ENCODE results near the gene ZNF611. TPM values are rescaled to one million over a fixed set of nuclear protein-coding genes. Genes with fewer than 3 reads are reported as not detected.
A peak's percentile ranks its signal among the peaks of the same experiment; 100 is the strongest.
"Not testable (repeated sequence)": the region's sequence is repeated elsewhere in the genome, so short reads cannot be mapped to it uniquely, and the experiment has no call there.

Gene ZNF611
- total and polyA plus RNA-seq, 2 experiments from 2014 or later: 10.8 to 21.3 TPM

- Histone ChIP-seq H3K9me2 (replicated peaks; ENCODE audit: insufficient read depth) (no peaks in the 10 kb centered on the region), H3K4me3 (peak overlapping the region; percentile 5), H3K79me2 (peaks cover 27% of the 10 kb centered on the region), H2AFZ (peak overlapping the region; percentile 38), H3K9me3 (ENCODE audit: low read depth) (no peaks in the 10 kb centered on the region), H4K20me1 (ENCODE audit: insufficient read depth, poor library complexity, severe bottlenecking) (no peaks in the 10 kb centered on the region), H3K27ac (peak overlapping the region; percentile 95), H3K27me3 (no peaks in the 10 kb centered on the region), H3K4me1 (ENCODE audit: insufficient read depth) (peaks cover 22% of the 10 kb centered on the region), H3K4me2 (peak overlapping the region; percentile 72), H3K36me3 (replicated peaks; ENCODE audit: insufficient read depth, low read depth) (no peaks in the 10 kb centered on the region)
- WGBS (ENCODE audit: low lambda C conversion rate, missing lambda C conversion rate): 26% methylated on average over 18 of the region's 18 CpGs
- no peak for TF ChIP-seq EZH2 (IDR thresholded peaks at IDR 0.05; ENCODE audit: borderline replicate concordance)
- TF ChIP-seq EZH2phosphoT487 (IDR thresholded peaks at IDR 0.05; ENCODE audit: low read depth, severe bottlenecking, unreplicated experiment): no peak
- no peak for TF ChIP-seq CTCF (IDR thresholded peaks at IDR 0.05; ENCODE audit: poor library complexity)
- peak; percentile 90 for DNase-seq (ENCODE audit: low spot score)
Measured at GRCh38 chr19:52735734-52736133, 890 bp upstream of the ZNF611 start.

GRCh38 chr19:52734331-52734892 lies 432 bp downstream of the ZNF611 start:
- H3K9me2 ChIP-seq (replicated peaks; ENCODE audit: insufficient read depth): no peaks in the 10 kb centered on the region
- H3K4me3 ChIP-seq: peak overlapping the region; percentile 85
- H4K20me1 ChIP-seq (ENCODE audit: insufficient read depth, poor library complexity, severe bottlenecking): no peaks in the 10 kb centered on the region
- TF ChIP-seq EZH2phosphoT487 (IDR thresholded peaks at IDR 0.05; ENCODE audit: low read depth, severe bottlenecking, unreplicated experiment) (no peak), EZH2 (IDR thresholded peaks at IDR 0.05; ENCODE audit: borderline replicate concordance) (no peak), CTCF (IDR thresholded peaks at IDR 0.05; ENCODE audit: poor library complexity) (no peak)
- no peaks in the 10 kb centered on the region for H3K36me3 ChIP-seq (replicated peaks; ENCODE audit: insufficient read depth, low read depth)
- peak overlapping the region; percentile 94 for H3K27ac ChIP-seq
- peak overlapping the region; percentile 93 for H3K4me2 ChIP-seq
- H3K79me2 ChIP-seq: peaks cover 38% of the 10 kb centered on the region
- H3K4me1 ChIP-seq (ENCODE audit: insufficient read depth): peaks cover 22% of the 10 kb centered on the region
- under 1% methylated on average over 30 of the region's 39 CpGs for WGBS (ENCODE audit: low lambda C conversion rate, missing lambda C conversion rate)
- peak overlapping the region; percentile 66 for H2AFZ ChIP-seq
- DNase-seq (ENCODE audit: low spot score): peak; percentile 40
- H3K9me3 ChIP-seq (ENCODE audit: low read depth): no peaks in the 10 kb centered on the region
- no peaks in the 10 kb centered on the region for H3K27me3 ChIP-seq

GRCh38 chr19:52726051-52726450 lies 8.8 kb downstream of the ZNF611 start:
- H3K27ac ChIP-seq: peak overlapping the region; percentile 87
- H4K20me1 ChIP-seq (ENCODE audit: insufficient read depth, poor library complexity, severe bottlenecking); H3K27me3 ChIP-seq; H2AFZ ChIP-seq; H3K4me2 ChIP-seq; DNase-seq (ENCODE audit: low spot score); H3K9me2 ChIP-seq (replicated peaks; ENCODE audit: insufficient read depth); H3K36me3 ChIP-seq (replicated peaks; ENCODE audit: insufficient read depth, low read depth); H3K4me3 ChIP-seq; H3K9me3 ChIP-seq (ENCODE audit: low read depth): not testable (repeated sequence)
- WGBS (ENCODE audit: low lambda C conversion rate, missing lambda C conversion rate): 97% methylated on average over 16 of the region's 16 CpGs
- H3K4me1 ChIP-seq (ENCODE audit: insufficient read depth): peaks cover 37% of the 10 kb centered on the region
- H3K79me2 ChIP-seq: peaks cover 45% of the 10 kb centered on the region

GRCh38 chr19:52725528-52725961 lies 9.3 kb downstream of the ZNF611 start:
- H3K9me3 ChIP-seq (ENCODE audit: low read depth): no peaks in the 10 kb centered on the region
- no peaks in the 10 kb centered on the region for H3K36me3 ChIP-seq (replicated peaks; ENCODE audit: insufficient read depth, low read depth)
- no peak for TF ChIP-seq EZH2phosphoT487 (IDR thresholded peaks at IDR 0.05; ENCODE audit: low read depth, severe bottlenecking, unreplicated experiment)
- H3K27ac ChIP-seq: peak overlapping the region; percentile 87
- no peak overlapping the region for H2AFZ ChIP-seq
- H3K9me2 ChIP-seq (replicated peaks; ENCODE audit: insufficient read depth): no peaks in the 10 kb centered on the region
- H4K20me1 ChIP-seq (ENCODE audit: insufficient read depth, poor library complexity, severe bottlenecking): no peaks in the 10 kb centered on the region
- peaks cover 40% of the 10 kb centered on the region for H3K79me2 ChIP-seq
- no peak for DNase-seq (ENCODE audit: low spot score)
- H3K4me3 ChIP-seq: no peak overlapping the region
- 84% methylated on average over 24 of the region's 24 CpGs for WGBS (ENCODE audit: low lambda C conversion rate, missing lambda C conversion rate)
- H3K4me2 ChIP-seq: peak overlapping the region; percentile 66
- H3K27me3 ChIP-seq: no peaks in the 10 kb centered on the region
- peaks cover 37% of the 10 kb centered on the region for H3K4me1 ChIP-seq (ENCODE audit: insufficient read depth)

All from hepatocyte (in vitro differentiated cells).